ENCODE data around the gene RIMS1. TPM values are rescaled to one million over a fixed set of nuclear protein-coding genes. Genes with fewer than 3 reads are reported as not detected.

RIMS1 gene
- polyA plus RNA-seq, 1 experiment = 0.91 TPM

- CTCF ChIA-PET = no interaction called here
- Histone ChIP-seq H3K9me3 (ENCODE audit: control insufficient read depth, insufficient read depth, low read length) (no peaks in the 10 kb centered on the region), H3K27me3 (ENCODE audit: control insufficient read depth, insufficient read depth, low read length) (no peaks in the 10 kb centered on the region), H3K27ac (ENCODE audit: low read depth, low read length) (no peak overlapping the region), H3K4me3 (ENCODE audit: low read depth, low read length) (no peak overlapping the region)
- no peak for DNase-seq (ENCODE audit: low read depth, low spot score)
- POLR2A ChIA-PET = no interaction called here
- TF ChIP-seq CTCF (IDR thresholded peaks at IDR 0.05; ENCODE audit: low read depth, low read length) = no peak
Measured at GRCh38 chr6:72290620-72291019, 404.3 kb downstream of the RIMS1 start.

DNA sequence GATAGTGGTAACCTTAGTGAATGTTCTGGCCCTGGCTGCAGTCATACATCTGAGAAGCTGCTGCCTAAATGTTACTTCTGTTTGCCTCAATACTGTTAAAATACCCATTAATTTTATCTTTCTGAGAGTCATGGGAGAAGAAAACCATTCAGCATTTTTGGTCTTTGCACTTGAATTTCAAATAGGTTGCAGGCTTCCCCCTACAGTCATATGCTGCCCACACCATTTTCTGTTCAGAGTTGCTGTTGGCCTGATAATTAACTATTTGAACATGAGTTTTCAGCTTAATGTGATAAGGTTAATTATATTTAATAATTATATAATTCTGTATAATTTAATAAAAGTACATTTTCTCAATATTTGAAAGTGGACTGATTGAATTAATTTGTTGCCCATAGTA lies 410.0 kb downstream of the RIMS1 start:
- Histone ChIP-seq H3K27me3 (ENCODE audit: control insufficient read depth, insufficient read depth, low read length) (no peaks in the 10 kb centered on the region), H3K9me3 (ENCODE audit: control insufficient read depth, insufficient read depth, low read length) (no peaks in the 10 kb centered on the region), H3K4me3 (ENCODE audit: low read depth, low read length) (no peak overlapping the region), H3K27ac (ENCODE audit: low read depth, low read length) (no peak overlapping the region)
- no peak for DNase-seq (ENCODE audit: low read depth, low spot score)
- ChIA-PET POLR2A (no interaction called here), CTCF (no interaction called here)
- no peak for TF ChIP-seq CTCF (IDR thresholded peaks at IDR 0.05; ENCODE audit: low read depth, low read length)

- DNase-seq (ENCODE audit: low read depth, low spot score) = no peak
- no peak overlapping the region for H3K27ac ChIP-seq (ENCODE audit: low read depth, low read length)
- TF ChIP-seq CTCF (IDR thresholded peaks at IDR 0.05; ENCODE audit: low read depth, low read length) = no peak
- CTCF ChIA-PET = no interaction called here
- H3K27me3 ChIP-seq (ENCODE audit: control insufficient read depth, insufficient read depth, low read length) = no peaks in the 10 kb centered on the region
- POLR2A ChIA-PET = no interaction called here
- H3K9me3 ChIP-seq (ENCODE audit: control insufficient read depth, insufficient read depth, low read length) = no peaks in the 10 kb centered on the region
- no peak overlapping the region for H3K4me3 ChIP-seq (ENCODE audit: low read depth, low read length)
Measured at GRCh38 chr6:72305971-72306370, 419.6 kb downstream of the RIMS1 start.

GRCh38 chr6:72316675-72317380 lies 430.5 kb downstream of the RIMS1 start:
- TF ChIP-seq CTCF (IDR thresholded peaks at IDR 0.05; ENCODE audit: low read depth, low read length) = no peak
- ChIA-PET POLR2A (no interaction called here), CTCF (no interaction called here)

GRCh38 chr6:72321788-72322187 lies 435.4 kb downstream of the RIMS1 start:
- no peaks in the 10 kb centered on the region for H3K9me3 ChIP-seq (ENCODE audit: control insufficient read depth, insufficient read depth, low read length)
- TF ChIP-seq CTCF (IDR thresholded peaks at IDR 0.05; ENCODE audit: low read depth, low read length) = no peak
- H3K4me3 ChIP-seq (ENCODE audit: low read depth, low read length) = no peak overlapping the region
- H3K27ac ChIP-seq (ENCODE audit: low read depth, low read length) = peak overlapping the region; percentile 47
- CTCF ChIA-PET = interaction anchor here (1.2 kb wide), 1 partner anchor 90 kb away, joined by 4 read pairs; no protein-coding TSS in a partner anchor
- DNase-seq (ENCODE audit: low read depth, low spot score) = peak; percentile 20
- POLR2A ChIA-PET = no interaction called here
- no peaks in the 10 kb centered on the region for H3K27me3 ChIP-seq (ENCODE audit: control insufficient read depth, insufficient read depth, low read length)

More at GRCh38 chr6:72316675-72317380, 430.5 kb downstream of the RIMS1 start:
- Histone ChIP-seq H3K4me3 (ENCODE audit: low read depth, low read length) (no peak overlapping the region), H3K27ac (ENCODE audit: low read depth, low read length) (no peak overlapping the region), H3K9me3 (ENCODE audit: control insufficient read depth, insufficient read depth, low read length) (no peaks in the 10 kb centered on the region), H3K27me3 (ENCODE audit: control insufficient read depth, insufficient read depth, low read length) (no peaks in the 10 kb centered on the region)
- no peak for DNase-seq (ENCODE audit: low read depth, low spot score)
